ENCODE results near the gene XYLT1. TPM values are rescaled to one million over a fixed set of nuclear protein-coding genes. Genes with fewer than 3 reads are reported as not detected.

XYLT1 gene
- total RNA-seq, 6 experiments from 2014 or later, result 0.48 to 2.0 (median 0.59) TPM

DNA sequence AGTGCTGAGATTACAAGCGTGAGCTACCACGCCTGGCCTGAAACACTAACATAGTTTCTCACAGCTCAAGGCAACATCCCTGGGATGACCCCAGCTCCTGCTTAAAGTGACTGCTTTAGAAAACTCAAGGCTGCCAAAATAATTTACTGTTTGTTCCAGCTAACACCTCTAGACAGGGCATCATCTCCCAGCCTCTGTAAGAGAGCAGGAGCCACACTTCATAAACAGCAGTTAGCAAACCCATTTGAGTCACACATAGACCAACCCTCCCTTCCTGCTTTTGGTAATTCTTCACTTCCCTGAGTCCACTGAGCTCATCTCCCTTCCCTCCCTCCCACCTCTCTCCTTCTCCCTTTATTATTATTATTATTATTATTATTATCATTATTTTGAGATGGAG lies 201.3 kb downstream of the XYLT1 start:
- intact Hi-C loops (cut with DNase I), result no loop called here
- Histone ChIP-seq H3K9me3 (no peaks in the 10 kb centered on the region), H3K4me1 (no peaks in the 10 kb centered on the region), H3K4me3 (no peak overlapping the region), H3K27ac (no peak overlapping the region), H3K27me3 (no peaks in the 10 kb centered on the region), H3K36me3 (no peaks in the 10 kb centered on the region)
- 100% methylated on average over 2 of the region's 2 CpGs for WGBS (ENCODE audit: insufficient coverage, low coverage, low lambda C conversion rate, missing lambda C conversion rate)
- ATAC-seq, result no peak
- no peak for TF ChIP-seq POLR2A (IDR thresholded peaks at IDR 0.05)
- TF ChIP-seq, protein P1, sequence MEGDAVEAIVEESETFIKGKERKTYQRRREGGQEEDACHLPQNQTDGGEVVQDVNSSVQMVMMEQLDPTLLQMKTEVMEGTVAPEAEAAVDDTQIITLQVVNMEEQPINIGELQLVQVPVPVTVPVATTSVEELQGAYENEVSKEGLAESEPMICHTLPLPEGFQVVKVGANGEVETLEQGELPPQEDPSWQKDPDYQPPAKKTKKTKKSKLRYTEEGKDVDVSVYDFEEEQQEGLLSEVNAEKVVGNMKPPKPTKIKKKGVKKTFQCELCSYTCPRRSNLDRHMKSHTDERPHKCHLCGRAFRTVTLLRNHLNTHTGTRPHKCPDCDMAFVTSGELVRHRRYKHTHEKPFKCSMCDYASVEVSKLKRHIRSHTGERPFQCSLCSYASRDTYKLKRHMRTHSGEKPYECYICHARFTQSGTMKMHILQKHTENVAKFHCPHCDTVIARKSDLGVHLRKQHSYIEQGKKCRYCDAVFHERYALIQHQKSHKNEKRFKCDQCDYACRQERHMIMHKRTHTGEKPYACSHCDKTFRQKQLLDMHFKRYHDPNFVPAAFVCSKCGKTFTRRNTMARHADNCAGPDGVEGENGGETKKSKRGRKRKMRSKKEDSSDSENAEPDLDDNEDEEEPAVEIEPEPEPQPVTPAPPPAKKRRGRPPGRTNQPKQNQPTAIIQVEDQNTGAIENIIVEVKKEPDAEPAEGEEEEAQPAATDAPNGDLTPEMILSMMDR (IDR thresholded peaks at IDR 0.05), result no peak
- DNase-seq, result no peak

DNA sequence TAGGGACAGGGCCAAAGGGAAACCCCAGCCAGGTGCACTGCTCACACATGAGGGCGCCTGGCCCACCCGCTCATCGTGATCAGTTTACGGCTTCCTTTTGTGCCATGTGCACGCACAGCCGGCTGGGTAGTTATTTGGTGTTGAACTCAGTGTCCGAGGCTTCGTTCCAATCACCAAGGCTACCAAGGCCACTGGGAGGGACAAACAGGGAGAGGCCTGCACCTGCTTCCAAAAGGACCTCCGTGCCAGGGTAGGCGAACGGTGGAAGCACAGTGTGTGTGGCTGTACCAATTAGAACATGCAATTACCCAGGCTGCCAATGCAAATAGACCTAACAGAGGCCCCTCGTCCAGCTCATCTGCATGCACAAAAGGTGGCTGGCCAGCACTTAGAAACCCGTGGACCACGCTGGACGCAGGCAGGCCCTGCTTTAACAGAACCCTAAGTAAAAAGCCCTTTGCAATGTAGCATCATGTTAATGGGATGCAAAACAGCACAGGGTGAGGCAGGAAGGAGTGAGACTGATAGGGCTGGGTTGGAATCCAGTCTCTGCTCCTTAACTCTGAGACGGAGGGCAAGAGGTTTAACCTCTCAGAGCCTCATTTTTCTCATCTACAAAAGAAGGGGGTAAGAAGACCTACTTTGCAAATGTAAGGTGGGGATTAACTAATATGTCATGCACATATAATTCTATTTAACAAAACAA lies 204.0 kb downstream of the XYLT1 start:
- Histone ChIP-seq H3K4me3 (no peak overlapping the region), H3K27ac (no peak overlapping the region), H3K36me3 (no peaks in the 10 kb centered on the region), H3K4me1 (no peaks in the 10 kb centered on the region), H3K27me3 (no peaks in the 10 kb centered on the region), H3K9me3 (no peaks in the 10 kb centered on the region)
- intact Hi-C loops (cut with DNase I), result no loop called here
- 69% methylated on average over 7 of the region's 16 CpGs for WGBS (ENCODE audit: insufficient coverage, low coverage, low lambda C conversion rate, missing lambda C conversion rate)
- peak in 1 of 3 donors; percentile 49 for DNase-seq
- peak in 1 of 4 donors; percentile 16 for ATAC-seq
- TF ChIP-seq, protein P1 (IDR thresholded peaks at IDR 0.05), result no peak
- no peak for TF ChIP-seq POLR2A (IDR thresholded peaks at IDR 0.05)

DNA sequence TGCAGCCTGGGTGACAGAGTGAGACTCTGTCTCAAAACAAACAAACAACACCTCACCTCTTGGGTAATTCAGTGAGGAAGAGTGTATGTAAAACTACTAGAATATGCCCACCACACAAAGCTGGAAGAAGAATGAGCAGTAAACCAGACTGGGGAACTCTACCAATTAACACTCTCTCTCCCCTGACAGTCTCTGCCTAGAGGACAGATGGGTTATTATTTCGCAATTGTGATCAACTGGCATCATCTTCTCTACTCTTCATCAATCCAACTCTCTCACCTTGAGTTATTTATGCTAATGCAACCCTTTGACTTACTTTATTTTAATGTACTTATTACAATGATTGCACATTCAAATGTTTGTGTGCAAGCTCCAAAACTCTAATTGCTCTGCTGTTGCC lies 205.6 kb downstream of the XYLT1 start:
- no peak overlapping the region for H3K27ac ChIP-seq
- ATAC-seq (no peak), DNase-seq (no peak)
- 75% methylated on average over 1 of the region's 1 CpG for WGBS (ENCODE audit: insufficient coverage, low coverage, low lambda C conversion rate, missing lambda C conversion rate)
- intact Hi-C loops (cut with DNase I), result no loop called here
- H3K9me3 ChIP-seq, result no peaks in the 10 kb centered on the region
- H3K36me3 ChIP-seq, result no peaks in the 10 kb centered on the region
- no peaks in the 10 kb centered on the region for H3K27me3 ChIP-seq
- H3K4me3 ChIP-seq, result no peak overlapping the region
- TF ChIP-seq POLR2A (IDR thresholded peaks at IDR 0.05), result no peak
- TF ChIP-seq, protein P1 (IDR thresholded peaks at IDR 0.05), result no peak
- no peaks in the 10 kb centered on the region for H3K4me1 ChIP-seq

DNA sequence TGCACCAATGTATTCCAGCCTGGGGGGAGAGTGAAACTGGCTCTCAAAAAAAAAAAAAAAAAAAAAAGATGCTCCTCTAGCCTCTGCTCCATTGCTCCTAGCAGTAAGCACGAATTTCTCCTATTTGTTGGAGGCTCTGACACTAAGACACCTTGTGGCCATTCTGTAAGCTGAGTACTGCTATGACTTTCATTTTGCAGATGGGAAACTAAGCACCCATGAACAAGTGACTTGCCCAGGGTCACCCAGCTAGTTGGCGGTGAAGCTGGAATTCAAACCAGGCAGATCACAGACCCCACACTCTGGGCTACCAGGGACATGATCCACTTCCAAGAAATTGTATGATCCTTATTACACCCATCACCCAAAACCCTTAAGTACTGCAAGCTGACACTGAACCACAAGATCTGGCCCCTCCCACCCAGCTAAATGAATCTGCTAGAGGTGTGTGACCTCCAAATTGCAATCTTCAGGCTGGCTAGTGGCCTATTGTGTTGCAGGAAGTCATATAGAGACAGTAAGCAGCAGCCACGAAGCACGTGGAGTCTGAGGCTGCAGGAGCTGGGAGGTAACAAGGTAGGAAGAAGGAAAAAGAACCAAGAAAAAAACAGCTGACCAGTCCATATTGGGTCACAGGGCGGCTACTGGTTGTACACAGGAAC lies 209.4 kb downstream of the XYLT1 start:
- Histone ChIP-seq H3K4me1 (no peaks in the 10 kb centered on the region), H3K9me3 (no peaks in the 10 kb centered on the region), H3K27ac (no peak overlapping the region), H3K27me3 (no peaks in the 10 kb centered on the region), H3K36me3 (no peaks in the 10 kb centered on the region), H3K4me3 (no peak overlapping the region)
- TF ChIP-seq POLR2A (IDR thresholded peaks at IDR 0.05), result no peak
- TF ChIP-seq, protein P1 (IDR thresholded peaks at IDR 0.05), result no peak
- intact Hi-C loops (cut with DNase I), result no loop called here
- 40% methylated on average over 5 of the region's 5 CpGs for WGBS (ENCODE audit: insufficient coverage, low coverage, low lambda C conversion rate, missing lambda C conversion rate)
- ATAC-seq (no peak), DNase-seq (no peak)
